T-helper 1 cell treated with Interleukin-12 subunit alpha and Interleukin-12 subunit beta and Interleukin-4 antibody, amounts not matched to agents 30 ng/mL and 1 ng/mL, for 36 hours (primary cell): ENCODE results near the gene BCL2. TPM values are rescaled to one million over a fixed set of nuclear protein-coding genes. Genes with fewer than 3 reads are reported as not detected.

Experiments used
- intact Hi-C: fragments of 100-400 bp; cut with micrococcal nuclease; formaldehyde crosslinking; loops from one replicate; pipeline ENCODE4 v1.15.1; 2024
- total RNA-seq: library from RNA; stranded (reverse); gene quantifications from 2 replicates; pipeline ENCODE4 v1.2.3, GENCODE V29; 2022

BCL2 gene
- total RNA-seq, 1 donor from 2014 or later: 148 TPM

DNA sequence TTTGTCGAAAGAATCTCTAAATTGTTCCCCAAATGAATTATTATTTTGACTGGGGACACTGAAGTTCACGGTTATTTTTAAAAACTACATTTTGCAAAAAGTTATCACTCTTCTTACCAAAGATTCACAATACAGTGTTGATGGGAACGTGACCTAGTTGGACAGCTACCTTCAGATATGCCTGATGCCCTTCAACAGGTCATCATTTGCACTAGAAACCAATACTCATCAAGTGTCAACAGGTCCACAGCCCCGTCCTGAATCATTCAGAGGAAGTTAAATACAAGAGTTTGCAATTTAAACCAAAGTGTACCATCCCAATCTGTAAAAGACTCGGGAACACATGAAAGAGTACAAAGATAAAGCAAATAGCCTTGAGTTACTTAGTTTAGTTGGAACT is 28.3 kb downstream of the BCL2 start:
- intact Hi-C loops: loop anchor here (1.0 to 2.0 kb wide), 3 partner anchors 9 to 26 kb away; no protein-coding TSS in a partner anchor

DNA sequence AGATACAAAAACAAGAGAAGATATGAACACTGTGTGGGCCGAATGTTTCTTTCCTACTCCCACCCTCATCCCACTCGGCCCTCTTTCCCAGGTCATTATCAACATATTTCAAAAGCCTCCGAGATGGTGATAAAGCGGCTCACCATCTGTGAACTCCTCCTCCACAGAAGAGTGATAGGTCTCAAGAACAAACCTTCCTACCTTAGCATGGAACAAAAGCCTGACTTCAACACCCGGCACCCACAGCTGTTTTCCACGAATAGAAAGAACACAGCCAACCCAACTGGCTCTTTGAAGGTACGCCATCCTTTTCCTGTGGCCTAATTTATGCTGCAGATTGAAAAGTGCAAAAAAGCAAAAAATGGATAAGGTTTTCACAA is 28.8 kb downstream of the BCL2 start:
- intact Hi-C loops: loop anchor here (1.0 to 2.0 kb wide), 3 partner anchors 9 to 26 kb away; no protein-coding TSS in a partner anchor

DNA sequence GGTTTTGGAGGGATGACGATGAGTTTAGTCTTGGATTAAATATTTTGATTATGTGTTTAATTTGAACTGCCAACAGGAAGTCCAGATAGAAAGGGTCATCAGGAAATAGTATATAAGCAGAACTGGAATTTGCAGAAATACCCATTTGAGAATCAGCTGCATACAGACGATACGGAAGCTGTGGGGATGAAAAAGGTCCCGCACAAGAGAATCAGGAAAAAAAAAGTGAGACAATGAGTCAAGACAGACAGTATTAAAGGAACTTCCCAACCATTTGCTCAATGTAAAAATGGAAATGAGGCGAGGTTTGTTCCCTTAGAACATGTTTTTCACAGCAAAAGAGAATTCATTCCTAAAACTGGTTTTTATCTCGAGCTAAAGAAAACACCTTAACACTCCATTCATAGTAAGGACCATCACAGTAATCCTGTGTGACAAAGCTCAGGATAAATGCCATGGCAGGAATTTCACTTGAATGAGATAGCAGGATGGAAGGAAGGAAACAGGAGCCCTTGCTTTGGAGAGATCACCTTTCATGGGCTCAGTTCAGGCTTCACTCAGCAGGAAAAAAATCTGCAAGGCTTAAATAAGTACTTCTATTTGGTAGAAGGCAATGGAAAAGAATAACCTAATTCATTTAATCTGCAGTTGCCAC is 29.3 kb downstream of the BCL2 start:
- intact Hi-C loops: loop anchor here (2.0 kb wide), 1 partner anchor 21 kb away; no protein-coding TSS in a partner anchor

DNA sequence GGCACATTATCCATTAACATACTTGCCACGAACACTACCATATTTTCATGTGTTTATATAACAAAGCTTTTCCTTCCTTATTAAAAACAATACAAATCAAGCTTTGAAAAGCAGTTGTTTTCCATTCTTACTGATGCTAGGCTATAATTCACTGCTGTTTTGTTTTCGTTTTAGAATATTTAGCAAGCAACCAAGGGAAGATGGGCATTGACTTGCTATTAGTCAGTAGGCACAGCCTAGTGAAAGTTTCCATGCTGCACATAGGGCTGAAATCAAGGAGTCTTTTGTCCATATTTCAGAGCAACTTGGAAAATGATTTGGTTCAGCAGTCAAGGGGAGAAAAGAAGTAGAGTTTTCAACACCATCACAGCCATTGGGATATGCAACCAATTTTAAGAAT is 31.3 kb downstream of the BCL2 start:
- intact Hi-C loops: no loop called here

DNA sequence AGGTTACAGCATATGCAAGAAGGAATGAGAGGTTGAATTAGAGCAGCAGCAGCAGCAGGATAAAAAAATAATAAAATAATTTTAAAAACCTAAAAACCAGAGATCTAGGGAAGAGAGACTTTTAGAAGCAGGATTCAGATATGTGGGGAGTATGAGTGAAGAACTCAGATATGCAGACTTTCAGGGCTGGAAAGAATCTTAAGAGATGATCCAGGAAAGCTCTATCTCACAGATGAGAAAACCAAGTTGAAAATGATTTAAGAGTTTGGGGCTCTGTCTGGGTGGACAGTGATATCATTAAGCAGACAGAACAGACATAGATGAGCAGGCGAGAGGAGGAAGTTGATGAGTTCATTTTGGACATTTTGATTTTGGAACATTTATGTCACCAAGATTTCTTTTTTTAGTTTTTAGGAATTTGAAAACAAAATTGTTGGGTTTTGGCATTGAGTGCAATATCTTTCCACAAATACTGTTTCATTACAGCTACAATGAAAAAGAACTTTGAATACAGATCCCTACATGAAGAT is 31.8 kb downstream of the BCL2 start:
- intact Hi-C loops: no loop called here

DNA sequence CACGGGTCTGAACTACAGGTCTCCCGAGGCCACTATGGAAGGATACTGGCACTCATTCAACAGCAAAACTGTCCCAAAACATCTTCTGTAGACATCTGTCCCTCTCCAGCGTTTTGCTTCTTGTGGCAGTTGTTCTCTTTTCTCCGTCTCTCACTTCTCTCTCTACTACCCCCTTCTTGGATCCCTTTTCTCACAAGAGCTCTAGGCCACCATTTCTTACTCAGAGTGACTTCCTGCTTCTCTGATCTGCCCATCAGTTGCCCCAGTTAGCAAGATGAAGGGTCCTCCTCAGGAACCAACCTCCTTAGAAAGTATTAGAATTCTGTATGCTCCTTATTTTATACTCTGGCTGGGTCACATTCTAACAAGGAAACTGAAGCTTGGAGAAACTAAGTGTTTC is 32.6 kb downstream of the BCL2 start:
- intact Hi-C loops: no loop called here

DNA sequence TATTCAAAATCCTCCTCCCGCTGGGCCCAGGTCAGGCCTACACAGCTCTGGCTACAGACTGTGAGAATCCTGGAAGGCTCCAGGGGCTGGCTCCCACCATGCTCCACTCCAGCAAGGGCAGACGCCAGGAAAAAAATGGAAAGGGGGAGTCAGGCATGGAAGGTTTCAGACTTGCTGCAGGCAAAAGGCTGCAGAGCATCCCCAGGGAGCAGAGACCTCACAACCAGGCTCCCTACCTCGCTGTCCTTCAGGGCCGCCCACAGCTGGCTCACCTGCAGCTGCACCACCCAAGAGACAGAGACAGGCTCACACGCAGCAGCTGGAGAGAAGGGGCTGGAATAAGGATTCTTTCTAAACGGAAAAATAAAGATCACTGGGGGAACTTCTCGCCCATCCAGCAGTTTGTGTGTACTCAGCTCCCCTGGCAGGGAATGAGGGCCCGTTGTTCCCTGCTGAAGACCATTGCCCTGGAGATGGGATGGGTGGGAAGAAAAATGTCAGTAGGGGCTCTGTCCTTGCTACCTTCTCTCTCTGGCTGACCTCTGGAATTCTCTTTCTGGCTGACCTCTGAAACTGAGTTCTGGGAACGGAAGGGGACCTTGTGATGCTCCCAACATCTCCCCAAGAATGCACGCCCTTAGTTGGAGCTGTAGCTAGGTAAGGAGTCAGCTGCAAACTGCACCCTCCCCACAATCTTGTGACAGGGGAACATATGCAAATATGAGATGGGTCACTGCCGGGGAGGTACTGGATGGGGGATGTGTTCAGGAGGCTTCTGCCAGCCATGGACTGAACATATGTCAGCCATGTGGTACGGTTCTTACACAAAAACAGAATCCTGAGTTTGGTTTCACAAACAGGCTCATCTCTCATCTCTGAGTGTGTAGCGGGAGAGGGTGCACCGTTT is 34.5 kb downstream of the BCL2 start:
- intact Hi-C loops: no loop called here

DNA sequence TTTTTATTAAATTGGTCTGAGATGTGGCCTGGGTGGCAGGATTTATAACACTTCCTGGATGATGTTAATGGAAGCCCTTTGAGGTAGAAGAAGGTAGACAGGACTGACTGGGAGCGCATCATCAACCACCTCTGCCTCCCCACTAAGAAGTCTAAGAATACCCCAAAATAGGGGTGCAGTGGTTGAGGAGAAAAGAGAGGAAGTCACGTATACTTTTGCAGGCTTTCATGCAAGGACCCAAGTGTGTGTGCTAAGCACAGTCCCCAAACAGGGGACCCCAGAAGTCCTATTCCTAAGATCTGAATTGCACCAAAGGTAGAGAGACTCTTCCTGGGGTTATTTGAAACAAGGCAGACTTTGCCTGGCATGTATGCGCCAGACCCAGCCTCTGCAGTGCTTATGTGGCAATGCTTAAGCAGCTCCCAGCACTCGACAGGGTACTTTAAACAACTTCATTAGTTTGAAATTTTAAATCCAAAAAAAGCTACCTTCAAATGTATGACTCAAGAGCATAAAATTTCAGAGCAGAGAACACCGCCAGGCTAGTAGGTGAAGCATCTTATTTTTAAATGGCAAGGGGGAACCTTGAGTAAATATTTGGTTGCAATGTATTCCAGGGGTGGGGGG is 35.3 kb downstream of the BCL2 start:
- intact Hi-C loops: no loop called here

DNA sequence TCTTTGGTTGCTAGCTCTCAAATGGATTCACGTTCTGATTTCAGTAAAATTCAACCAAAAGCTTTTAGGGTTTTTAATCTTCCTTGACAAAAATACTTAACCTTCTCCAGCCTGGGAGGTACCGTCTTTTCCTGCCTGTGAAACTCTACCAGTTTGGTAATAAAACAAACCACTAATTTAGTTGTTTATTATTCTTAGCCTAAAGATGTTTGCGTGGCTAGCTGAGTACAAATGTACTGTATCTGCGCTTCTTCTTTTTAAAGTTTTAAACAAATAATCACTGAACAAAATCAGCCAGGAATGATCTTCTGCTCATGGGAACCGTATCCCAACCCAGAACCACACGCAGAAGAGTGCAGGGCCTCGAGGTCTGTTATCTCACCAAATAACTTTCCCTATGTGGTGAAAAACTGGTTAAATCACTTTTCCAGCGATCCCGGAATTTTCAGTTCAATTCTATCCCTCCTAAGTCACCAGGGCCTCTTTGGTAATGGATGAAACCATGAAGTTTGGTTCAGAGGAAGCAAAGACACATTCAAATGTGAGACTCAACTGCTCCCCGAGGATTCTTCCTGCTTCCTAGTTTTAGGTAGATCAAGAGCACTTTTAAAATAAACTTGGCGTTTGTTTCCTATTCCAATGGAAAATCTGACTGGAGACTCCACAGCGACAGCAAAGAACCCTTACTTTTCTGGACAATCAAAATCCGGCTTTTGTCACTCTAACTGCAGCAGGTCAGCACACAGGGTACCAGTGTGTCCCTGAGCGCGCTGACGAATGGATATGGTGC is 36.1 kb downstream of the BCL2 start:
- intact Hi-C loops: no loop called here

DNA sequence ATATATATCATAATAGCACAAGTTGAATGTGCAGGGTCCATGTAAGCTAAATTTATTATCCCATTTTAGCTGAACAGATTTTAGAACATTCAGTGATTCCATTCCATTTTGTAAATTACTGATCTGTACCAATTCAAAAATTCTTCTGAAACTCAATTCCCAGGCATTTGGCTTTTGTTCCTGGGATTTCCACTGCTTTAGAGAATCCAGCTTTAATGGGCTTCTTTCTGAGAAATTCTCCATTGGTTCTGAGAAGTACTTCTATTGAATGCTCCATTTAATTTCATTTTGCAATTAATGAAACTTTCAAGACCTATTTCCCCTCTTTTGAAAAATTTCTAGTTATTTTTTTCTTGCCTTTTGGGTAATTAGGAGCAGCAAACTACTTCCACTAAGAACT is 36.8 kb downstream of the BCL2 start:
- intact Hi-C loops: no loop called here

DNA sequence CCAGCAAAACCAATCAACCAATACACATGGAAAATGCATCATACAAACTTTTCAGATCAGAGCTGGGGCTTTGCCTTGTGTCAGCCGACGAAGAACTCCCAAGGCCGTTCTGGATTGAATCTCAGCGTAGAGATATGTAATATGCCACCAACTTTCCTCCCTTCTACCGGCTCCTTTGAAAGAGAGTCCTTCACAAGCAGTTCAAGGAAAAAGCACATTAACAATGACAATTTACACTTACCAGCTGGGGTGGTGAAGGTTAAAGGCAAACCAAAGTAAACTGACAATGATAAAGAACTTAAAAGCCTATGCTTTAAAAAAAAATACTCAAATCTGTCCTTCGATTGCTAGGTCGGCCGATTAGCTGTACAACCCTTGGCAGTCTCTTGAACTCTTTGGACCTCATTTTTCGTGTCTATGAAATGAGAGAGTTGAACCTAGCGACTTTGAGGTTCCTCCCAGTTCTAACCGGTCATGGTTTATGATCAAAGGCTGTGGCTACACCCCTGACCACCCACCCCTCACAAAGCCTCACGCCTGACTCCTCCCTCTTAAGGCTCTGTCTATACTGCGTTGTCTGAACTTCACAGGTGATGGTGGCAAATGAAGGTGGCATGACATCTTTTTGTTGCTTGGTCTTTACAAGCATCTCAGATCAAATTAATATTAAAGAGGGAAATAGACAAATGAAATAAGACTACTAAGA is 46.2 kb downstream of the BCL2 start:
- intact Hi-C loops: no loop called here

DNA sequence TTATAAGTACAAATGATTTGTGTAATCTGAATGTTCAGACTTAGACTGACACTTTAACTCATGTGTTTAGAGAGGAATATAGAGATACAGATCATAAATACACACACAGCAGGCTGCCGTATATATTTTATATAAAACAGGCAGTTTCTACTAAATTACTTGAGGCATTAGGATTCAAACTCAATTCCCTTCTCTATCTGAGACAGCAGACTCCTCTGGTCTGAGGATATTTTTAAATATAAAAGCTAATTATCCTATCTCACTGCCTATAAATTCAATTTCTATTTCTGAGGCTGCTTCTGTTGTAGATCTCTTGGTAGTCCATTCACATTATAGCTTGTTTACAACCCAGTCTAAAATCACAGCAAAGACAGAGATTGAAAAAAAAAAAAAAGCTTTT is 46.9 kb downstream of the BCL2 start:
- intact Hi-C loops: no loop called here

DNA sequence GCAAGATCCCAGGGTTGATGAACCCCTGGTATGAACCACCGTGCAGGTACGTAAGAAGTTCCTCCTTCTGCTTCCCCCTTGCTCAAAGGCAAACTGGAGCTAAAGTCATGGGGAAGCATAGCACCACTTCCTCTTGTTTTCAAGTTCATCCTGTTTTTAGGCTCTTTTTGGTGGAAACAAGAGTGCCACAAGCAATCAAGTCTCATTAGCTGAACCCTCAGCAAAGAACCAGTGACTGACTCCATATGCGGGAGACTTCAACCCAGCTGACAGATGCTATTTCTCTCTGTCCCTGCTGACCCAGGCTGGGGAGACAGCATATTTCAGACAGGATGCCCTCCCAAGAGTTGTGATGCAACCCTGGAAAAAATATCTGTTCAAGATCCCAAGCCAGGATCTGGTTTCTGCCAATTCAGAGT is 47.7 kb downstream of the BCL2 start:
- intact Hi-C loops: no loop called here

DNA sequence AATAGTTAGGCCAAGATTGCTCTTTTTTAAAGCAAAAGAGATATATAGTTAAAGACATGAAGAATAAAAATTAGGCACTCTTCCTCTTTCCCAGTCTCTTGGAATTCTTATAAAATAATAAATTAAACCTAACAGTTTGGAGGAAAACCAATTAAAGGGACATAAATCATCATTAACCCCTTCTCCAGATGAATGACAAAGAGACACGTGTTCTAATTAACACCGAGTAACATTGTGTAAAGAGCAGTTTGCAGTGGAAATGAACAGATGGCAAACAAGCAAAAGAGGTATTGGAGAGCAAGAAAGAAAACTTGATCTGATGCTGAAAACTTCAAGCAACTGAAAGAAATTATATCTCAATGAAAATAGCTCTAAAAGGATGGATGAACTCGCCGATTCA is 48.4 kb downstream of the BCL2 start:
- intact Hi-C loops: no loop called here

DNA sequence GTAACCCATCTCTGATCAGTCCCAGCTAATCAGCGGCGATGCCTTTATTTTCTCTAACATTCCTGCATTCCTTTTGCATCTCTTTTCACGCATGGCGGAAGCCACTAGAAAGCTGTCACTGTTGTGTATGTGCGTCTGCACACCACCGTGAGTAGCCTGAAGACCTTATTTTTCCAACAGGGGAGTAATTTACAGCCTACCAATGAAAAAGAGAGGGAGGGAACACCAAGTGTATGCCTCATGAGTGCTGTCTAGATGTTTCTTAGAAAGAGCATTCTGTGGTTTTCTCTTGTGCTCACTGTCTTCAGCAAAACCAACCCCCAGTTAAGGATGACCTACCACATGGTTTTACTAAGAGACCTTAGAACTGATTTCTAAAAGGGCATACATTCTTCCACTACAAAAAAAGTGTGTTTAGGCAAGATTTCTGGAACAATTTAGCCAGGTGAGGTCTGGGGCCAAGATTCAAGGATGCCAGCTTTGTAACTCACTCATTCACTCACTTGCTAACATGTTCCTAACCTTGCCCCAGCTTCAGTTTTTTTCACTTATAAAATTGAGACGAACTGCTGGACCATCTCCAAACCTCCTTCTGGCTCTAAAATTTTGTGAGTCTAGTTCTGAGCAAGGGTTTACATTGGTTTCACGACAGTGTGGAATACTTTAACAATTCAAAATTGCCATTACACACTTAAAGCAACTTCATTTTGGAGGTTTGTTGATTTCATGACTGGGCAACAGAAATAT is 51.4 kb downstream of the BCL2 start:
- intact Hi-C loops: loop anchor here (1.0 to 5.0 kb wide), 6 partner anchors 17 to 67 kb away; no protein-coding TSS in a partner anchor

DNA sequence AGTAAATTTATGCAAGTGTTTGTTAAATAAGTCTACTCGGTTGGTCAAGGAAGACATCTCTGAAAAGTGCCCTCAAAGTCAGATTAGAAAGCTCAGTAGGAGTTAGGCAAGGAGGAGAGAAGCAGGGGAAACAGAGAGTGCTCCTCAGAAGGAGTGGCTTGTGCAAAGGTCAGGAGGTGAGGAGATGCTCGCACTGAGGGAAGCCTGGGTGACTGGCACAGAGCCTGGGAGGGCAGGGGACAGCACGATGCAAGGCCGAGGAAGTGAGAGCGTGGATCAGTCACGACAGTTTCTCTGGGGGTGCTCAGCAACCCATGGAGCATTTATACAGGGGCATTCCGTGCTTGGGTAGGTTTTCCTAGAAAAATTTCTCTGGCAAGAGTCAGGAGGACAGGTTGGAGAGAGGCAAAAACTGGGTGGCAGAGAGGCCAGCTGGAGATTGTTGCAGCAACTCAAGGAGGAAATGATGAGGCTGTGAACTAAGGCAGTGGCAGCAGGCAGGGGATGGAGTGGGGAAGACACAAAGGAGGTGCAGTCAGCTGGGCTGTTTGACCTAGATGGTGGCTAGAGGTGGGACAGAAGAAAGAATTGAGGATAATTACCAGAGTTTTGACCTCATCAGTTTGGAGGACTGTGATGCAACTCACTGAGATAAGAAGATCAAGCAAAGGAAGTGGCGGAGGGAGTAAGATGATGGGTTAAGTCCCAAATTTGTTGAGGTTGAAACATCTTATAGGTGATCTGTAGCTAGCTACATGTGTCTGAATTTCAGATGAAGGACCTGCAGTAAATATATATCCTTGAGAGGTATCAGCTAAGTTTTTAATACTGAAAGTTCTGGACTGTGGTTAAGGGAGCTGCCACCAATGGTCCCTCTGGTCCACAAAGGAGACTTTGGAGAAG is 52.4 kb downstream of the BCL2 start:
- intact Hi-C loops: loop anchor here (5.0 kb wide), 1 partner anchor 35 kb away; no protein-coding TSS in a partner anchor

DNA sequence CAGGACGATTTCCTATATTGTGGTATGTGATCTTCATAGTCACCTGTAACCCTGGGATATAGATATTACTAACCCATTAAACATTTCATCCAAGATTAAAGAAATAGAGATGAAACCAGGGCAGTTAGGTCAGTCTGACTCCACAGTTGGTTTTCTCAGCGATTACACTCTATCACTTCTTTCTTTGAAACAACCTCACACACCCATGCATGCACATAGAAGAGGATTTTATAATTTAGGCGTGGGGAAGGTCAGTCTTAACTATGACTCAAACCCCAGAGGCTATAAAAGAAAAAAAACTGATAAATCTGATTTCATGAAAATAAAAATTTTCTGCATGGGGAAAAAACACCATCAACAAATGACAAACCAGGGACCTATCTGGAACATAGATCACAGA is 54.2 kb downstream of the BCL2 start:
- intact Hi-C loops: loop anchor here (5.0 kb wide), 1 partner anchor 37 kb away; no protein-coding TSS in a partner anchor

DNA sequence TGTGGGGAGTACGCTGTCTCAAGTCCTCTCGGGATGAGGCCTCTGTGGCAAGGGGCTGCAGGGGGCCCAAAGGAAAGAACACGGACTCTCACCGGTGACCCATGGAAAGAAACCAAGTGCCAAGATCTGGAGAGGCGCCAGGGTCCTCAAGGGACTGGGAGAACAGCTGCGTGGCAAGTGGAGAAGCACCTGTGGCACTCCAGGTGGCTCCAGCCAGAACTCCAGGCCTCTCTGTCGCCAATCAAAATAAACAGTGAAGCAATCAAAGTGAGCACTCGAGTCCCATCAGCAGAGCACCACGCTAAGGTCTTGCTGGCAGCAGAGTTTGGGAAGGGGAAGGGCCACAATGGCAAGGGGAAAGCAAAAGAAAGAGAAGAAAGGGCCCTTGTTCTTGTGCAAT is 54.7 kb downstream of the BCL2 start:
- intact Hi-C loops: loop anchor here (5.0 kb wide), 1 partner anchor 37 kb away; no protein-coding TSS in a partner anchor
